Measurements from ENCODE around the gene NENF. TPM values are rescaled to one million over a fixed set of nuclear protein-coding genes. Genes with fewer than 3 reads are reported as not detected.

The NENF gene
- total RNA-seq, 6 experiments from 2014 or later = 43.7 to 47.7 (median 46.3) TPM

DNA sequence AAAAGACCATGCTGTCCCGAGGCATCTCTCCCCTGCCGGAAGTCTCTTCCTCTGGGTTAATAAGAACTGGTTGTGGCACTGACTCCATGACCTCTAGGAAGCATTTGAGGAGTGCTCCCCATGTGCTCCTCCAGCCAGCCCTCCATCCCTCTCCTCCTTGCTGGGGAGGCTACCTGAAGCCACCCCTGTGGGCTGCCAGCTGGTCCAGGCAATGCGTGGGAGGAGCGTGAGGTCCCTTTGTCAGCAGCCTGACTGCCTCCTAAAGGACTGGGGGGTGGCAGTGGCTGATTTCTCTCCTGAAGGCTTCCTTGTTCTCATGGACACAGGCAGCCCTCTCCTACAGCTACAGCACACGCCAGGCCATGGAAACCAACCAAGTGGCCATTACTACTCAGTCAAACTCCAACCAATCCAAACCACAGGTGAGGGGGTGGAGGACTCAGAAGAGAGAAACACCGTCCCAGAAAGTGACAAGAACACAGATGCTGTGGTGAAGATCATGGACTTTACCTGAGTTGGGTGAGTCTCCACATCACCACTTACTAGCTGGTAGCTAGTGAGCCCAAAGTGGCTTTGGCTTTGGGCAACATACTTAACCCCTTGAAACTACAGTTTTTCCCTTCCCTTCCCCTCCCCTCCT, 35.2 kb downstream of the NENF start:
- H3K4me3 Mint-ChIP-seq = no peak overlapping the region
- peaks cover 4% of the 10 kb centered on the region; the same call in 1 of the 2 replicates for H3K9me3 Mint-ChIP-seq
- peak; percentile 21 for DNase-seq
- TF ChIP-seq CTCF (IDR thresholded peaks at IDR 0.05) = no peak
- H3K36me3 Mint-ChIP-seq (ENCODE audit: low read depth) = peaks cover 4% of the 10 kb centered on the region; the same call in 1 of the 2 replicates
- H3K27me3 Mint-ChIP-seq (ENCODE audit: insufficient read depth) = peaks cover 23% of the 10 kb centered on the region
- peaks cover 10% of the 10 kb centered on the region for H3K4me1 Mint-ChIP-seq (ENCODE audit: low read depth)
- no peak overlapping the region; the same call in 1 of the 2 replicates for H3K27ac Mint-ChIP-seq

GRCh38 chr1:212470059-212470458, 37.3 kb downstream of the NENF start:
- Mint-ChIP-seq H3K4me3 (peak overlapping the region; percentile 74), H3K4me1 (ENCODE audit: low read depth) (peaks cover 10% of the 10 kb centered on the region), H3K27me3 (ENCODE audit: insufficient read depth) (peaks cover 14% of the 10 kb centered on the region), H3K27ac (peak overlapping the region; percentile 84), H3K9me3 (peaks cover 4% of the 10 kb centered on the region; the same call in 1 of the 2 replicates), H3K36me3 (ENCODE audit: low read depth) (peaks cover 4% of the 10 kb centered on the region; the same call in 1 of the 2 replicates)
- no peak for TF ChIP-seq CTCF (IDR thresholded peaks at IDR 0.05)
- DNase-seq = peak; percentile 98

DNA sequence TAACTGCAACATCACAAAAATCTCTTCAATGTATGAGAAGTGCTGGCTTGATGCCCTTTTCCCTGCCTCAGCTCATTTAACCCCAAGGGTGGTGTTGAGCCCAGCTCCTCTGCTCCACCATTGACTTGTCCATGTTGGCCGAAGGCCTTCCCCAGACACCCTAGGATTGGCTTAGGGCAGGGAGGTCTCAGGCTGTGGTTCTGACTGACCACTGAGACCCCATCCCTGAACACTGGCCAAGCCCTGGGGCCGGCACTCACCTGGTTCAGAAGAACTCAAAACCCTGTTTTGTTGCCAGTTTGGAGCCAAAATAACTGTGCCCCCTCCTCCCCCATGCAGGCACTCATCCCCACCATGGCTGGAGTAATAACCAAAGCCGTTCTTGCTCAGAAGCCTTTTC, 38.6 kb downstream of the NENF start:
- TF ChIP-seq CTCF (IDR thresholded peaks at IDR 0.05) = no peak
- peaks cover 4% of the 10 kb centered on the region; the same call in 1 of the 2 replicates for H3K9me3 Mint-ChIP-seq

DNA sequence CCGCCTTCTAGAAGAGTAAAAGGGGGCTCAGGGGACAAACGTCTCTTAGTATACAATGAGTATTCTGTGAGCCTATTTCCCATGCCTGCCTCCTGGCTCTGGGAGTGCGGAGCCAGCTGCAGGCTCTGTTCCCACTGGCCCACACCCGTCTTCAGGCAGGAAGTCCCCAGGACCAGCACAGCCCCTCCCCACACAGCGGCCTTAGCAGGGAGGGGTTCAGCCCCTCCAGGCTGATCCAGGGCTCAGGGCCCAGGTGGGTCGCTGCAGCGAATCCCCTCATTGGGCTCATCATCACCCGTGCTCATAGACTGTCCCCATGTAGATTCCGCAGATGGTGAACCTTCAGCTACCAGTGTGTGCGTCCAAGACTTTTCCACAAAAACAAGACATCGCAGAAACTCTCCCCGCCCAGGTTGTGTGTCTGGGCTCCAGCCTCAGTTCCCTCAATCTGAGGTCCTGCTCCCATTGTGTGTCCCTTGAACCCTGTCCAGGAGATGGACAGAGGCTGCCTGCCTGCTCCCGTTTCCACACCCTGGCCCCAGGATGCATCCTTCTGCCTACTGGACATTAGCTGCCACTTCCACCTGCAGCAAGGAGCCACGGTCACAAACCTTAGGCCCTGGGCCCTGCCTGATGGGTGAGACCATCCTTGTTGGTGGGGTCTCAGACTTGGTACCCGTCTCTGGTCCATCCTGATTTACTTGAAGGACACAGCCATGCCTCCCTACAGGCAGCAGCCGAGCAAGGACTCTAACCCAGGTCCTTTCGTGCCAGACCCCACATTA, 39.4 kb downstream of the NENF start:
- peaks cover 14% of the 10 kb centered on the region for H3K4me1 Mint-ChIP-seq (ENCODE audit: low read depth)
- peaks cover 15% of the 10 kb centered on the region for H3K27me3 Mint-ChIP-seq (ENCODE audit: insufficient read depth)
- H3K27ac Mint-ChIP-seq = no peak overlapping the region
- TF ChIP-seq CTCF (IDR thresholded peaks at IDR 0.05) = no peak
- DNase-seq = no peak
- H3K4me3 Mint-ChIP-seq = no peak overlapping the region
- H3K36me3 Mint-ChIP-seq (ENCODE audit: low read depth) = peaks cover 4% of the 10 kb centered on the region; the same call in 1 of the 2 replicates
- peaks cover 4% of the 10 kb centered on the region; the same call in 1 of the 2 replicates for H3K9me3 Mint-ChIP-seq

More for the DNA sequence above, 38.6 kb downstream of the NENF start:
- Mint-ChIP-seq H3K36me3 (ENCODE audit: low read depth) (peaks cover 4% of the 10 kb centered on the region; the same call in 1 of the 2 replicates), H3K4me1 (ENCODE audit: low read depth) (peaks cover 10% of the 10 kb centered on the region), H3K27me3 (ENCODE audit: insufficient read depth) (peaks cover 19% of the 10 kb centered on the region), H3K4me3 (no peak overlapping the region), H3K27ac (no peak overlapping the region)
- no peak for DNase-seq

DNA sequence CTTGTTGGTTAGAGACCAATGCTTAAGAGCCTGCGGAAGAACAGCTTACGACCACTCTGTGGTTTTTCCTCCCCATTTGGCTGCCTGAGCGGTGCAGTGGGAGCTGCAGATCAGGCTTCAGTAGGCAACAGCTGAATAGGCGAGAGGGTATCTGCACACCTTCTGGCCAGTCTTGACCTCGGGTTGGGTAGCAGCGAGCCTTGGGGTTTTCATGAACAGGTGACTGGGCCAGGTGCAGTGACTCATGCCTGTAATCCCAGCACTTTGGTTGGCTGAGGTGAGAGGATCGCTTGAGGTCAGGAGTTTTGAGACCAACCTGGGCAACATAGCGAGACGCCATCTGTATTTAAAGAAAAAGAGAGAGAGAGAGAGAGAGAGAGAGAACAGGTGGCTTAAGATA, 41.0 kb downstream of the NENF start:
- peaks cover 4% of the 10 kb centered on the region; the same call in 1 of the 2 replicates for H3K36me3 Mint-ChIP-seq (ENCODE audit: low read depth)
- peaks cover 24% of the 10 kb centered on the region for H3K4me1 Mint-ChIP-seq (ENCODE audit: low read depth)
- no peak for DNase-seq
- H3K27ac Mint-ChIP-seq = no peak overlapping the region
- TF ChIP-seq CTCF (IDR thresholded peaks at IDR 0.05) = no peak
- H3K4me3 Mint-ChIP-seq = no peak overlapping the region
- peaks cover 4% of the 10 kb centered on the region; the same call in 1 of the 2 replicates for H3K9me3 Mint-ChIP-seq
- H3K27me3 Mint-ChIP-seq (ENCODE audit: insufficient read depth) = peaks cover 23% of the 10 kb centered on the region
